GM08714 (cell line): ENCODE data around the gene MYO5C.

Source experiments
- H3K4me3 ChIP-seq: fragments of 200-500 bp; sonication (Bioruptor generic); 2 replicates; pipeline ENCODE4 v1.5.1; 2014; ENCODE audit warnings: mild to moderate bottlenecking, low read length, inconsistent platforms
- ZNF274 ChIP-seq: IDR thresholded peaks from 2 replicates; pipeline ENCODE4 v1.6.1; 2012; ENCODE audit warnings: mild to moderate bottlenecking, low read depth, low read length

MYO5C gene

GRCh38 chr15:52326756-52327155, 31.2 kb upstream of the MYO5C start:
- no peak overlapping the region for H3K4me3 ChIP-seq
- TF ChIP-seq ZNF274, result no peak

DNA sequence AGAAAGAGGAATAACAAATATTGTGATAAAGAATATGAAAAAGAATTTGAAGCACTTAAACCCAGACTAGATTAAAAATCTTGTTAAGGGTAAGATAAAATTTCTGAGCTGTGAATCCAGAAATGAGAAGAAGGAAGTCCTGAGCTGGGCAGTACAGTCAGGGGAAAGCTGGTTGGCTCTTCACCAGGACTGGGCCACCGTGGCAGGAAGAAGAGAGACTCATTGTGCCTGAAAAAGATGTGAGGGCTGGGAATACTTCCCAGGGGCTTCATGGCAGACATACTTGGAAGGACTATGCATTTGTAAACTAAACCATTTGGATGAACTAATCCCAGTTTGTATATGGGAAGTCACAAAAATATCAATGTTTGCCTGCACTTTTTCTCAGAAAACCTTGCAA, 28.5 kb upstream of the MYO5C start:
- H3K4me3 ChIP-seq, result no peak overlapping the region
- no peak for TF ChIP-seq ZNF274

GRCh38 chr15:52318729-52319500, 23.3 kb upstream of the MYO5C start:
- TF ChIP-seq ZNF274, result no peak
- no peak overlapping the region for H3K4me3 ChIP-seq

DNA sequence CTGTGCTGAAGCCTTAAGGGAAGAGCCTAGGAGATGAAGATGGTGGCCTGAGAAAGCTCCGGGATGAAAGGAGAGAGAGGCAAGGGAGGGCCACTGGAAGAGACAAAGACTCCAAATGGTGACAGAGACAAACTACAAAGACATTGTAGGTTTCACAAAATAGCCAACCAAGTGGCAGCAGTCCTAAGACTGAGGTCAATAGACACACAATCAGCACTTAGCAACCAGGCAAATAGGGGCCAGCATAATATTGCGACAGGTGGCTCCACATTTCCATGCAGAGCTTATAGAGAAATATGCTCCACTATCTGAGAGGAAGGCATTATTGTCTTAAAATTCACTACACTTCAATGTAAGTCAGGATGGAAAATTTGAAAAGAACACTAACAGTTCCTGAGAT, 22.1 kb upstream of the MYO5C start:
- no peak overlapping the region for H3K4me3 ChIP-seq
- no peak for TF ChIP-seq ZNF274

GRCh38 chr15:52317022-52317421, 21.4 kb upstream of the MYO5C start:
- no peak overlapping the region for H3K4me3 ChIP-seq
- no peak for TF ChIP-seq ZNF274

DNA sequence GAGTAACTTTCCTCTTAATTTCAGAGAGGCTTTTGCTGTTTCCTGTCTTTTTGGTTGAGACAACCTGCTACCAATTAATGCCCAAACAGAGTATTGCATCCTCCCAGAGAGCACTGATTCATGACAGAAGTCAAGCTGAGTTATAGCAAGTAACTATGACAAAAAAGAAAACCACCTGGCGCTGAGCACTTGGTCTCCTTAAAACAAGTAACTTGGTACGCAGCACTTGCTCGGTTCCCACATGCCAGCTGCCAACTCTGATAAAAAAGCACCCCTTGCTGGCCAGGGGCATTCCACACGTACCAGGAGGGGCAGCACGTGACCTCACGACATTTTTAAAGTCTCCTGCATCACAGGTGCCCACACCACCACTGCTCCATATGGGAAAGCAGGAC, 13.5 kb upstream of the MYO5C start:
- no peak for TF ChIP-seq ZNF274
- no peak overlapping the region for H3K4me3 ChIP-seq

- TF ChIP-seq ZNF274, result no peak
- H3K4me3 ChIP-seq, result no peak overlapping the region
Measured at GRCh38 chr15:52308446-52309153, 13.0 kb upstream of the MYO5C start.

- H3K4me3 ChIP-seq, result no peak overlapping the region
- TF ChIP-seq ZNF274, result no peak
Measured at GRCh38 chr15:52307847-52308246, 12.2 kb upstream of the MYO5C start.

DNA sequence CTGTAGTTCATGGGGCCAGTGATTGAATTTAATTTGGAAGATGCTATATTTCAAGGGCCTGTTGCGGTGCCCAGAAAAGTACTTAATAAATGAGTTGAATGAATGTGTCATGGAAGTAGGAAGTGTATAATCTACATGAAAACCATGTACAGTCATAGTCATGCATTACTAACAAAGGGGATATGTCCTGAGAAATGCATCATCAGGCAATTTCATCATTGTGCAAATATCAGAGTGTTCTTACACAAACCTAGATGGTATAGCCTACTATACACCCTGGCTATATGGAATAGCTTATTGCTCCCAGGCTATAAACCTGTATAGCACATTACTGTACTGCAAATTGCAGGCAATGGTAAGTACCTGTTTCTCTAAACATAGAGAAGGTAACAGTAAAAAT, 10.7 kb upstream of the MYO5C start:
- no peak for TF ChIP-seq ZNF274
- no peak overlapping the region for H3K4me3 ChIP-seq

GRCh38 chr15:52303093-52303772, 7.6 kb upstream of the MYO5C start:
- no peak overlapping the region for H3K4me3 ChIP-seq
- no peak for TF ChIP-seq ZNF274

DNA sequence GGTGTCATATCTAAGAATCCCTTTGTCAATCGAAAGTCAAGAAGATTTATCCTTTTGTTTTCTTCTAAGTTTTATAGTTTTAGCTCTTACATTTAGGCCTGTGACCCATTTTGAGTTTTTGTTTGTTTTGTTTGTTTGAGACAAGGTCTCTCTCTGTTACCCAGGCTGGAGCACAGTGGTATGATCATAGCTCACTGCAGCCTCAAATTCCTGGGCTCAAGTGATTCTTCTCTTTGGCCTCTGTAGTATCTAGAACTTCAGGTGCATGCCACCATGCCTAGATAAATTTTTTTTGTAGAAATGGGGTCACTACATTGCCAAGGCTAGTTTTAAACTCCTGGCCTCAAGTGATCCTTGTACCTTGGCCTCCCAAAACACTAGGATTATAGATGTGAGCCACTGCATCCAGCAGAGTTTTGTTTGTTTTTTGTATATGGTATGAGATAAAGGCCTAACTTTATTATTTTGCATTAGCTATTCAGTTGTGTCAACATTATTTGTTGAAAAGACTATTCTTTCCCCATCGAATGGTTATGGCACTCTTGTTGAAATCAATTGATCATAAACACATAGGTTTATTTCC, 5.8 kb upstream of the MYO5C start:
- H3K4me3 ChIP-seq, result no peak overlapping the region
- TF ChIP-seq ZNF274, result no peak

GRCh38 chr15:52294881-52295420, 653 bp downstream of the MYO5C start:
- H3K4me3 ChIP-seq, result peak overlapping the region; percentile 43; the same call in 1 of the 2 replicates
- TF ChIP-seq ZNF274, result no peak

- no peak overlapping the region for H3K4me3 ChIP-seq
Measured at GRCh38 chr15:52292780-52293392, 2.7 kb downstream of the MYO5C start.

GRCh38 chr15:52291204-52291603, 4.4 kb downstream of the MYO5C start:
- no peak for TF ChIP-seq ZNF274
- H3K4me3 ChIP-seq, result no peak overlapping the region

More at GRCh38 chr15:52292780-52293392, 2.7 kb downstream of the MYO5C start:
- no peak for TF ChIP-seq ZNF274
